Measurements from ENCODE around the gene FHIP1B. TPM values are rescaled to one million over a fixed set of nuclear protein-coding genes. Genes with fewer than 3 reads are reported as not detected.
A peak's percentile ranks its signal among the peaks of the same experiment; 100 is the strongest.
"Not testable (repeated sequence)": the region's sequence is repeated elsewhere in the genome, so short reads cannot be mapped to it uniquely, and the experiment has no call there.

Gene FHIP1B
- 17.8 and 21.9 TPM in 2 replicates for polyA plus RNA-seq (2014; cell fraction: cytosol; rRNA removed)
- 38.0 and 84.8 TPM in 2 replicates for polyA plus RNA-seq (2014; cell fraction: nucleus; rRNA removed)

DNA sequence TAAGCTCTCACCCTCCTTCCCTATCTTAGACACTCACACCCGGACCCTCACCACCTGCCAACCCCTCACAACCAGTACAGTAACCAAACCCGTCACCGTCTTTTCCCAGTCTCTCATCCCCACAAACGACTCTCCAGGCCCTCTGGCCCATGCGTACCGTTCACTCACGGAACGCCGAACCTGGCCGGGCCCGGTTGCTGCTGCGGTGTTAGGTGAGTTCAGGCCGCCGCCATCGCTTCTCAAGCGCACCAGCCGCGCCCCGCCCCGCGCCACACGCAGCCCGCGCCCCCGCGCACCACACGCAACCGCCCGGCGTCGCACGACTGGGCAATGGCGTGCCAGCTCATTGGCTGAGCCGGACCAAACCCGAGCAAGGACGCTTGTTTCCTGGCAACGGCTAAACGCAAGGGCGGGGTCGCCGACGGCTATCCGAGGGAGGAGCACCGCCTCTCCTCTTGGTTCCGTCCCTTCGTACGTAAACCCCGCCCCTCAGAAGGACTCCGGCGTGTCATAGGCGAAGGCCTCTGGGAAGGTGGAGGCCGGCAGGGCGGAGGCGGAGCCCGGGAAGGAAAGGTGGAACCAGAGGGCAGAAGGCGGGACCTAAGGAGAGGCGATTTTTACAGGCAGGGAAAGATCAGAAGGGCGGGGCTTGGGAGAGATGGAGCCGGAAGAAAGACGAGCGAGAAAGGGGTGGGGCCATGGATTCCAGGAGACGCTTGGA lies at the start of gene FHIP1B:
Gene FHIP1B, minus strand, starts transcription at position 250 of the 721 bp plus-strand sequence. CDS start 10,120 bp downstream, outside the sequence.
- DNase-seq (ENCODE audit: low spot score), result peak; percentile 100

DNA sequence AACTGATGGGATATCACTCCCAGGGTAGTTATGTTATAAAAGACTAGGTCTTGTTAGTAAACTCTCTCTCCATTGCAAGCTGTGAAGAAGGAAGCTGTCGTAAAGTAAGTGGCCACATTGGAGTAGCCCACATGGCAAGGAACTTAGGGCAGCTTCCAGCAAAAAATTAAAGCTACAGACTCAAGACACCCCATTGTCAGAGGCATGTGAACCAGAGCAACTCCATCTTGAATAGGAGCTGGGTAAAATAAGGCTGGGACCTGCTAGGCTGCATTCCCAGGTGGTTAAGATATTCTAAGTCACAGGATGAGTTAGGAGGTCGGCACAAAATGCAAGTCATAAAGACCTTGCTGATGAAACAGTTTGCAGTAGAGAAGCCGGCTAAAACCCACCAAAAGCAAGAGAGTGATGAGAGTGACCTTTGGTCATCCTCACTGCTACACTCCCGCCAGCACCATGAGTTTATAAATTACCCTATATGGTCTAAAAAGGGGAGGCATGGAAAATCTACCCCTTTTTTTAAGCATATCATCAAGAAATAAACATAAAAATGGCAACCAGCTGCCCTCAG lies 49.1 kb upstream of the FHIP1B start:
- DNase-seq (ENCODE audit: low spot score), result no peak

DNA sequence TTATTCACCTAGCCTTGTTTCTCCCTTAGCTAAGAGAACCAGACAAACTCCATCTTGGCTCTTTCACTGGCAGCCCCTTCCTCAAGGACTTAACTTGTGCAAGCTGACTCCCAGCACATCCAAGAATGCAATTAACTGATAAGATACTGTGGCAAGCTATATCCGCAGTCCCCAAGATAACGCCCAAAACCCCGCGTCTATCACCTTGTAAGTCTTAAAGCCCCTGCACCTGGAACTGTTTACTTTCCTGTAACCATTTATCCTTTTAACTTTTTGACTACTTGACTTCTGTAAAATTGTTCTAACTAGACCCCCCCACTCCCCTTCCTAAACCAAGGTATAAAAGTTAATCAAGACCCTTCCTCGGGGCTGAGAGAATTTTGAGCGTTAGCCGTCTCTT lies 46.4 kb upstream of the FHIP1B start:
- not testable (repeated sequence) for DNase-seq (ENCODE audit: low spot score)

DNA sequence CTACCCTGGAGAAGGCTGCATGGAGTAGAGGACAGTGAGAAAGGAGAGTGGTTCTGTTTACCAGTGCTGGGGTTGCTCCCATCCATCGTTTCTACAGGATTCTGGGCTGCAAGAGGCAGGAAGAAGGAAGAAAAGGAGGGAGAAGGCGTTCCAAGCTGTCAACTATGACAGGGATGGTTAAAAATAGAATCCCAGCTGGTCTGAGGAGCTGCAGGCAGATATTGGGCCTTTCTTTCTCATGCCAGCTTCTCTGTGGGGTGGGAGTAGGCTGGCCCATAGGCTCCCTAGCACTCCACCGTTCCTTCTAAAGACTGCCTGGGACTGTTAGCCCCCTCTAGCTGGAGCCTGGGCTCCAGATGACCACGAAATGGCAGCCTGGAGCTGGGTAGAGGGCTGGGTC lies 38.8 kb upstream of the FHIP1B start:
- DNase-seq (ENCODE audit: low spot score), result no peak

DNA sequence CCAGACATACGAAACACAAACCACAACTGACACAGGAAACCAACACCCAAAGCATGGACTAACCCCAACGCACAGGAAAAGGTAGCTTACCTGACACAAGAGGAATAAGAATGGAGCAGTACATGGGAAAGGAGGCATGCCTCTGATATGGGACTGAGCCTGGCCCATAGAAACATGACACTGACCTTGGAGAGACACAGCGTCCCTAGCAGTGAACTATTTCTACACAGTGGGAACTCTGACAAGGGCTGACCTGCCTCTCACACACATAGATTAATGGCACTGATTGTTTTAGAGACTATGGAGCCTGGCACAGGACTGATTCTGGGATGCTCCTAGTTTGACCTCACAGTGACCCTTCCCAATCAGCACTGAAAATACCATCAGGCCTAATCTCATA lies 37.2 kb upstream of the FHIP1B start:
- DNase-seq (ENCODE audit: low spot score), result no peak

DNA sequence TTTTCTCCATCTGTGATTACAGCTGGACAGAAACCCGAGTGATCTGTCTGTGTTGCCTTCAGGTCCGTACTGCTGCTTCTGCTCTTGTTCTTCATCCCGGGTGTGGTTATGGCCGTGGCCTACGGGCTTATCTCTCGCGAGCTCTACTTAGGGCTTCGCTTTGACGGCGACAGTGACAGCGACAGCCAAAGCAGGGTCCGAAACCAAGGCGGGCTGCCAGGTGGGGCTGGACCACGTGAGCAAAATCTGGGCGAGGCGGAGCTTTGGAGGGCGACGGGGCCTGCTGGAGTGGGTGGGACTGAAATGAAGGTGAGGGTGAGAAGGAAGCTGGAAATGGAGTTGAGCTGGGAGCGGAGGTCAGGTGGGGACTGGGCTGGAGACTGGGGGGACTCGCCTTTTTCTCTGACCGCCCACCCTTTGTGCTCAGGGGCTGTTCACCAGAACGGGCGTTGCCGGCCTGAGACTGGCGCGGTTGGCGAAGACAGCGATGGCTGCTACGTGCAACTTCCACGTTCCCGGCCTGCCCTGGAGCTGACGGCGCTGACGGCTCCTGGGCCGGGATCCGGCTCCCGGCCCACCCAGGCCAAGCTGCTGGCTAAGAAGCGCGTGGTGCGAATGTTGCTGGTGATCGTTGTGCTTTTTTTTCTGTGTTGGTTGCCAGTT lies 36.3 kb upstream of the FHIP1B start:
- DNase-seq (ENCODE audit: low spot score), result no peak

DNA sequence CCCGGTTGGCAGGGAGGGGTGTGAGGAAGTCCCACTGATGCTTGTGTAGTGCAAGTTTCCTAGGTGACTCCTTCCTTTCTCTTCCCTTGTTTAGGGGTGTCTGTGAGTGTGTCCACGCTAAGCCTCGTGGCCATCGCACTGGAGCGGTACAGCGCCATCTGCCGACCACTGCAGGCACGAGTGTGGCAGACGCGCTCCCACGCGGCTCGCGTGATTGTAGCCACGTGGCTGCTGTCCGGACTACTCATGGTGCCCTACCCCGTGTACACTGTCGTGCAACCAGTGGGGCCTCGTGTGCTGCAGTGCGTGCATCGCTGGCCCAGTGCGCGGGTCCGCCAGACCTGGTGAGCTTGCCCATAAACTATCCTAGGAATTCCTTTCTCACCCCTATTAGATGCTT lies 35.6 kb upstream of the FHIP1B start:
- DNase-seq (ENCODE audit: low spot score), result no peak

DNA sequence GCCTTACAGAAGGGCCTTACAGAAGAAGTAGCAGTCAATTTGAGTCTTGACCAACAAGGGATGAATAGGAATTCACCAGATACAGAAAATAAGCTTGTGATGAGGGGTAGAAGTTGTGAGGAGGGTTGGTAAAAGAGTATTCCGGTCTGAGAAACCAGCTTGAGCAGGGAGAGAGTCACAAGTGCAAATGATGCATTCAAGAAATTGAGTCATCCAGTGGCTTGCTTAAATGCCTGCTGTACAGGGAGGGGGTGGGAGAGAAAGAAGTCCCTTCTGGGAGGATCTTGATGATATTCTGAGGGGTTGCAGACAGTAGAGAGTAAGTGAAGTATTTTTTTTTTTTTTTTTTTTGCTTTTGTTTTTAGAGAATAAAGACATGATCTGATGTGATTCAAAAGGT lies 34.4 kb upstream of the FHIP1B start:
- no peak for DNase-seq (ENCODE audit: low spot score)

DNA sequence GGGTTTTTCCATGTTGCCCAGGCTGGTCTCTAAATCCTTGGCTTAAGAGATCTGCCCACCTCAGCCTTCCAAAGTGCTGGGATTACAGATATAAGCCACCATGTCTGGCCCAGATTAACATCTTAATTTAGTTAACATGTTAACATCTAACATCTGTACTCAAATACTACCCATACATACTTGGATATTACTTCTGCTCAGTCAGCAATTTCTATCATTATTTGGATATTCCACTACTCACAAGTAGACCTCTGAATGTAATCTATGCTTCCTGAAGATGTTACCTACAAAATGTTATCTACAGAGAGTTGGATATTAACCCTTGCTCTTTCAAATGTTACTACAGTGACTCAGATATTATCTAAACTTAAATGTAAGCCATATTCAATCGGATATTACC lies 29.2 kb upstream of the FHIP1B start:
- DNase-seq (ENCODE audit: low spot score), result no peak

DNA sequence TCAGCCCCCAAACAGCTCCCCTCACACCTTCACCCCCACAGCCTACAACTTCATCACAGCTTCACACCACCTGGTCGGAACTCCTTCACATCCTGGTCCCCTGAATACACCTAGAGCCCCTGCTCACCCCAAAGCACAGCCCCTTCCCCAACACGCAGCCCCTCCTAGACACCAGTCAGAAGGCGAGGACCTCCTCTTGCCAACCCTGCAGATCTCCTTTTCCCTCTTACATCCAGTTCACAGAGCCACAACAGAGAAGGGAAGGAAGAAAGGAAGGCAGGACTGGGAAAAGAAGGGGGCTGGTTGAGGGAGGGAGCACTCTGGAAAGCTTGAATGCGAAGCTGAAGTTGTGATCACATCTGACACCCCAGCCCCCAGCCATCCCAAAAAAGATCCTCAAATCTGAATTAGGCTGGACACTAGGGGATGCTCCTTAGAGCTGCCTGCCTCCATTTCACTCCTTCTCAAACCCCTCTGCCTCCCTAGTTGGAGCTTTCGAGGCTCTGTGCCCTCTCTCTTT lies 25.8 kb upstream of the FHIP1B start:
- no peak for DNase-seq (ENCODE audit: low spot score)

DNA sequence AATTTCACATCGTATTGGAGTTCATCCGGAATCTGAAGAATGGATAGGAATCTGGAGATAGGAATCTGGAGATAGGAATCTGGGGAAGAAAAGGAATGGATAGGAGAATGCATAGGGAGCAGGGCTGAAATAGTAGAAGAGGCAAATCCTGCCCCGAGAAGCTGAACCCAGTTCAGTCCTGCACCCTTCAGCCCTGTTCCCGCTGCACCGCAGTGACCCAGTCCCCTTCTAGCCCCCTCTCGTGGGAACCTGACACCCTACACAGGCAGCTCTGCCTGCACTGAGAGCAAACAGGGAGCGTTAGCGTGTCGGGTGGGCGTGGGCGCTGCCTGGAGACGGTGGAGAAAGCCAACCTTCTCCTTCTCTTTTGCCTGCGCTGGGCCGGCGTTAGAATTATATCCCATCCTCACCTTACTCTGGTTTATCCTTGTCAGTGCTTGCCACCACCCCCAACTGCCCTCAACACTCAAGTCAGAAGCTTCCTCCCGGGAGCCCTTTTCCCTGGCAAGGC lies 24.2 kb upstream of the FHIP1B start:
- no peak for DNase-seq (ENCODE audit: low spot score)

DNA sequence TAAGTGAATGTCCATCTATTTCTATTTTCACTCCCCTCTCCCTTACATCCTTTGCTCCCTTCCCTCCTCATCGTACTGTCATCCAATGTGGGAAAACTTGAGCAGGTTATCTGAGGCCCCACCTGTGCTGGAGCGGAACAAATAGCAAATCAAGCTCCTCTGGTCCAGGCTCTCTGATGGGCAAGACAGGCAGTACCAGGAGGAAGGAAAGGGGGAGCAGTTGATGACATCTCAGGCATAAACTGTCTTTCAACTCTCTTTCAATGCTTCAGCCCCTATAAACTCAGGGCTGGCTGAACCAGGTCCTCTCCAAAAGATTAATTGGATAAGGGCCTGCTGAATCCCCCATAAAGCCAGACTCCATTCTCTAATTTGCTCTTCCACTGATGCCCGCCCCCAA lies 23.7 kb upstream of the FHIP1B start:
- no peak for DNase-seq (ENCODE audit: low spot score)

DNA sequence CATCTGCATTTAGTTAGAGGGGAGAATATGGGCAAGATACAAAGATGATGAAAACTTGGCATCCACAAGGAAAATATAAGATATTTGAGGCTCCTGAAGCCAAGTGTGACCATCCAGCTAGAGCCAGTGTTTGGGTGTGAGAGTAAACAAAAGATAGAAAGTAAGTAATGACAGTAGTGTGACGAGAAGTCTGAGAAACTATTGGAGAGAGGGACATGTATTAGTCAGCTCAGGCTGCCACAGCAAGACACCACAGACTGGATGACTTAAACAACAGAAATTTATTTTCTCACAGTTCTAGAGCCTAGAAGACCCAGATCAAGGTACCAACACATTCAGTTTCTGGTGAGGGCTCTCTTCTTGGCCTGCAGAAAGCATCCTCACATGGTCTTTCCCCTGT lies 18.8 kb upstream of the FHIP1B start:
- DNase-seq (ENCODE audit: low spot score), result no peak

DNA sequence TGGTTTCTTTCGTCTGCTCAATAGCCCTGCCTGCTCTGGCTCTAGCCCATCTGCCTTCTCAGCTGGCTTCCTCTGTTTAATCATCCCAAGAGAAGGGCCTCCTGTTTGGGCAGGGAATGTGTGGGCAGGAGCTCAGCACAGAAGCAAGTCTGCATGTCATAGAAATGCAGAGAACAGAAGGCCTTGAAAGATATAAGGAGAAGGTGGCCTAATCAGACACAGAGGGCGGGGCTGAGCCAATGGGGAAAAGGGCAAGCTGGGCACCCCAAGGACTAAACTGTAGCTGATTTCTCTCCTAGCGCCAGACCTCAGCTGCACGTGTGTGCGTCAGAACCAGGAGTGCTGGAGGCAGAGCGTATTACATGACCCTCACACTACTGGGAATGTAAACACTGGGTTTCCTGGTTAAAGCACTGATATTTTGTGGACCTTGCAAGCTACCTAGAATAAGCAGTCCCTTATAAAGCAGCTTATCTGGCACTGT lies 17.6 kb upstream of the FHIP1B start:
- DNase-seq (ENCODE audit: low spot score), result no peak

DNA sequence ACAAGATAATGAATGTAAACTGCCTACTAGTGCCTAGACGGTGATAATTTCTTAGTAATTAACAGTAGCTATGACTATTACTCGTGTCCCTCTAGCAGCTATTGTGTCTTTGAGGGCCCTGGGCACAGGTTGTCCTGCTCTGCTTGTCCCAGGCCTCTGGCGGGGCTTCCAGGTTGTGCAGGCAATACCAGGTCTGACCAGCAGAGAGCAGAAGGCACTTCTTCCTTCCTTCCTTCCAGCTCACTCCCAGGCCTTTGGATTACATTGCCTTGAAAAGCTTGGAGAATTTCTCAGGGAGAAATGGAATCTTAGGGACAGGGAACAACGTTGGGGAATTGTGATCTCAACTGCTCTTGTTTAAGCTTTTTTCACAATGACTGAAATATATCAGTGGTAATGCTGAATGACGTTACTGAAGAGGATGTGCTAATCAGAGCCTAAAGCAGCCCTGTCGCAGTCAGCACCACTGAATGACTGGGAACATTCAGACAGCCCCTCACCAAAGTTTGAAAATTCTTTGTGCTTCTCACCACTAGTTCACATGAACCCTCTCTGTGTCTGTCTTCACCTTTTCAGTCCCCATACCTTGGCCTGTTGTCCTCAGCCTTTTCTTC lies 16.8 kb upstream of the FHIP1B start:
- DNase-seq (ENCODE audit: low spot score), result peak; percentile 70

DNA sequence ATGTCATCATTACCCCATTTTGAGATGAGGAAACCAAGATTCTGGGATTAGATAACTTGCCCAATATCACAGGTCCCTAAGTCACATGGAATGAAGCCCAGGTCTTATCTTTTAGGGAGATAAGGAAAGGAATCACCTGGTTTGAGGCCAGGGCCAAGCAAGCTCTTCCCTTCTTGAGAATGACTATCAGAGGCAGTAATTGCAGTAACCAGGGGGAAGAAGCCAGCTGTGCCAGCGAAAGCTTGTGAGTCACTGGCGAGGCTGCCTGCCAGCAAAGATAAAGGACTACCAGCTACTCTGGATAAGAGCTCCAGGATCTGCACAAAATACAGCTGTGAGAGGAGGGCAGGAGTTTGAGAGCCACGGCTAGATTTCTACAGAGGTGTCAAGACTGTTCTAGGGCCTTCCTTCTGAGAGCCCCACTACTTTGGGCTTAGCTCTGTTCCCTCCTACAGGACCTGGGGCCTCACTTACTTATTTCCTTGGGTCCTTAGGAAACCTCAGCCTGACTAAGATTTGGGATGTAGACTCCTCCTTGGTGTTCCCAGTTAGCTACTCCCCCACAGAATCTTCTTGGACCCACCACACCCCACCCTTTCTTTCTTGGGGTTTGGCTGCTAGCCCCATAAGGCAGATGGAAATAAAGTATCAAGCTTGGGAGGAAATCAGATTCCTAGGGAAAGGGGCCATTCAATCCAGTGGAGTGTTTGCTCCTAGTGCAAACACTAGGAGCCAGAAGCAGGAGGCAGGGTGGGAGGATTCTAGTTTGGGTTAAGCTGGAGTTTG lies 15.5 kb upstream of the FHIP1B start:
- DNase-seq (ENCODE audit: low spot score), result no peak

DNA sequence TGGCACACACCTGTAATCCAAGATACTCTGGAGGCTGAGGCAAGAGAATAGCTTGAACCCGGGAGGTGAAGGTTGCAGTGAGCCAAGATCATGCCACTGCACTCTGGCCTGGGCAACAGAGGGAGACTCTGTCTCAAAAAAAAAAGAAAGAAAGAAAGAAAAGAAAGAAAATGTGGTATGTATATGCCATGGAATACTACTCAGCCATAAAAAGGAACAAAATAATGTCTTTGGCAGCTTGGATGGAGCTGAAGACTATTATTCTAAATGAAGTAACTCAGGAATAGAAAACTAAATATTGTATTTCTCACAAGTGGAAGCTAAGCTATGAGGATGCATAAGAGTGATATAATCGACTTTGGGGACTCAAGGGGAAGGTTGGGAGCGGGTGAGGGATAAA lies 14.5 kb upstream of the FHIP1B start:
- DNase-seq (ENCODE audit: low spot score), result not testable (repeated sequence)

DNA sequence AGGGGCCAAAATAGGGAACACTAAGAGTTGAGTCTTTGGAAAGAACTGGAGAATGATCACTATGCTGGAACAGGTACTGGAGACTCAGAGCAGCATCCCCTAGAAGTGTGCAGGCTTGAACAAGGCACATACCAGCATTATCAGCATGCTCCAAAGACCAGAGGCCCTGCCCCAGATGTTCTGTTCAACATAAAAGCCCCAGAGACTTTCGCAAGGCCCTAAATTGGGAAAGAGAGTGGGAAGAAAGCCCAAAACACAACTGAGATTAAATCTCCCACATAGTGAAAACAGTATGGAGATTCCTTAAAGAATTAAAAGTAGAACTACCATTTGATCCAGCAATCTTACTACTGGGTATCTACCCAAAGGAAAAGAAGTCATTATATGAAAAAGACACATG lies 13.8 kb upstream of the FHIP1B start:
- no peak for DNase-seq (ENCODE audit: low spot score)

DNA sequence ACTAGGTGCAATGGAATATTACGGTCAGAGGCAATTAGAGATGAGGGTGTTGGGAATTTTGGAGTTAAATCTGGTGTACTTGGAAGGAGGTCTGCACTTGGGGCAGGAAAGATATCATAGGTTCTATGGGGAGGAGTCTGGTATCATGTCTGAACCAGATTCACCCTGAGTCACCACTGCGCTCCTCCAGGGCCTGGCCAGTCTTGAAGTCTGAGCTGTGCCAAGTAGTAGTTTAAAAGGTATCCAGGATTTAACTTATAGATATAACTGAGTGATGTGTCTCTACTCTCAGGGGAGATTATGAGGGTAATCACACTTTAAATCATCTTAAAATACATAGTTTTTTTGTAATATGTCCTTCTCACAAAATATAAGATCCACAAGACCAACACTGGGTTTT lies 11.1 kb upstream of the FHIP1B start:
- no peak for DNase-seq (ENCODE audit: low spot score)

DNA sequence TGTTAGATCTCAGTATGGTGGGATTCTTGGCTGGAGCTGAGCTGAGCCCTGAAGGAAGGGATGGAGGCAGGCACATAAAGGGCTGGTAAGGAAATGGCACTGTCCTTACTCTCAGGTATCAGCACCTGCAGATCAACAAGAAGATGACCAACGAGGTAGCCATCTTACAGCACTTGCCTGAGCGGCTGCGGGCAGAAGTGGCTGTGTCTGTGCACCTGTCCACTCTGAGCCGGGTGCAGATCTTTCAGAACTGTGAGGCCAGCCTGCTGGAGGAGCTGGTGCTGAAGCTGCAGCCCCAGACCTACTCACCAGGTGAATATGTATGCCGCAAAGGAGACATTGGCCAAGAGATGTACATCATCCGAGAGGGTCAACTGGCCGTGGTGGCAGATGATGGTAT lies 6.9 kb upstream of the FHIP1B start:
- no peak for DNase-seq (ENCODE audit: low spot score)

DNA sequence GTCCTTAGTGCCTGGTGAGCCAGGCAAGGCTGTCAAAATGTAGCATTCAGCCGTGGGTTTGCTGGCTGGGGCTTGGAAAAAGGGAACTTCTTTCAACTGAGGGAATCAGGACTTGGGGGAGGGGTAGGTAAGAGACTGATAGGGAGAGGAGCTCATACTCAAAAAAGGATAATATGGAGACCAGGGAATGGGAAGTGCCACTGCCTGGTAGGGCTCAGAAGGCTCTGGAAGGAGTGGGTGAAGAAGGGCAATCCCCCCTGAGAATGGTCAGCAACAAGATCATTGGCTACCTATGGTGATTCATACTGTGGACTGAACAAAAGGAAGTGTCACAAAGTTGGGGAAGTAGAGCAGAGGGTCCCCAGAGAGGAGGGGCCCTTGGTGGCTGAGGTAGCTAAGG lies 6.3 kb upstream of the FHIP1B start:
- DNase-seq (ENCODE audit: low spot score), result no peak

Data from SK-N-DZ (cell line).